K562 (cell line): Measurements from ENCODE around the gene KIFC3. TPM values are rescaled to one million over a fixed set of nuclear protein-coding genes. Genes with fewer than 3 reads are reported as not detected.

Experiments
- ATAC-seq: fragments of 200-7000 bp; cut with Tn5 transposase; 3 replicates; pipeline ENCODE4 v1.9.1; 2020; ENCODE audit warnings: moderate library complexity
- BruUV-seq: library from RNA; stranded (reverse); fragments of 400-500 nt; replicated peaks from 2 replicates; lab custom pipeline; 2021; lab: Mats Ljungman, UMichigan
- CTCF ChIA-PET: fragments of 300-600 bp; formaldehyde crosslinking; extraction: SDS; loops from one replicate; lab custom pipeline; 2021; ENCODE audit warnings: low intra/inter-chr PET ratio; lab: Yijun Ruan, JAX
- POLR2A ChIA-PET: fragments of 300-600, 350-650 bp; sonication (Branson Sonifier 250); formaldehyde crosslinking; extraction: SDS; loops from one replicate; lab custom pipeline; 2021; ENCODE audit warnings: antibody characterized with exemption, inconsistent platforms; lab: Yijun Ruan, JAX
- DNase-seq, 4 experiments: peaks; one replicate each; pipeline versions ENCODE4 v3.0.0 to v3.0.0-alpha.2; 2011 to 2018; ENCODE audit warnings: low spot score in 3 of 4, mixed read lengths in 3 of 4; ENCODE audit errors: extremely low read depth in 1 of 4
- FAIRE-seq: peaks from 2 replicates; lab custom pipeline; 2011; peaks lifted over from hg19 to GRCh38; lab: Jason Lieb, UNC
- H2AFZ ChIP-seq: 2 replicates; pipeline ENCODE4 v1.6.0; 2011; ENCODE audit warnings: low read depth, low read length, control low read depth, inconsistent platforms
- H3K27ac ChIP-seq: fragments of 200-600 bp; 3 replicates; pipeline ENCODE4 v1.8.0; 2011; ENCODE audit warnings: low read depth, mild to moderate bottlenecking, control low read depth, inconsistent platforms, low read length, moderate library complexity, mixed read lengths; ENCODE audit errors: extremely low read depth
- H3K27me3 ChIP-seq, 2 experiments: fragments of 300-600 bp in 1 of 2; 2 replicates in 1 of 2; 3 replicates in 1 of 2; pipeline versions ENCODE4 v1.6.0 to v1.8.0; 2011; ENCODE audit warnings: inconsistent platforms in 2 of 2, low read length in 2 of 2, mild to moderate bottlenecking in 1 of 2, mixed read lengths in 1 of 2, moderate library complexity in 1 of 2; ENCODE audit not compliant: control insufficient read depth in 2 of 2, insufficient read depth in 2 of 2
- H3K36me3 ChIP-seq: fragments of 300-600 bp; 3 replicates; pipeline ENCODE4 v1.8.0; 2011; ENCODE audit warnings: mild to moderate bottlenecking, low read length, inconsistent platforms; ENCODE audit not compliant: control insufficient read depth, insufficient read depth
- H3K4me1 ChIP-seq, 2 experiments: fragments of 200-600 bp in 1 of 2; replicated peaks in 1 of 2; 2 replicates in 1 of 2; 3 replicates in 1 of 2; pipeline versions ENCODE4 v1.5.1 to v1.8.0; 2011; ENCODE audit warnings: inconsistent platforms in 2 of 2, low read length in 2 of 2, mild to moderate bottlenecking in 1 of 2, mixed read lengths in 1 of 2, moderate library complexity in 1 of 2; ENCODE audit not compliant: control insufficient read depth in 2 of 2, insufficient read depth in 2 of 2
- H3K4me2 ChIP-seq: 2 replicates; pipeline ENCODE4 v1.6.1; 2011; ENCODE audit warnings: low read length, control low read depth, inconsistent platforms, mixed read lengths; ENCODE audit not compliant: insufficient read depth
- H3K4me3 ChIP-seq: fragments of 200-600 bp; sonication (generic), shearing (Covaris generic); 2 replicates; pipeline ENCODE4 v1.5.1; 2016; ENCODE audit warnings: control low read depth, inconsistent platforms
- H3K79me2 ChIP-seq: fragments of 200-600 bp; 3 replicates; pipeline ENCODE4 v1.8.0; 2011; ENCODE audit warnings: low read length, inconsistent platforms; ENCODE audit not compliant: control insufficient read depth, insufficient read depth
- H3K9ac ChIP-seq, 2 experiments: 2 replicates each; pipeline versions ENCODE4 v1.6.0 to v1.6.1; 2011; ENCODE audit warnings: low read depth in 2 of 2, low read length in 2 of 2, control low read depth in 1 of 2, inconsistent platforms in 1 of 2, mild to moderate bottlenecking in 1 of 2, mixed read lengths in 1 of 2; ENCODE audit not compliant: insufficient read depth in 1 of 2
- H3K9me1 ChIP-seq: one replicate; pipeline ENCODE4 v1.6.0; 2011; ENCODE audit warnings: inconsistent platforms, mild to moderate bottlenecking, low read length, moderate library complexity; ENCODE audit not compliant: control insufficient read depth, insufficient read depth
- H3K9me3 ChIP-seq: replicated peaks from 2 replicates; pipeline ENCODE4 v1.5.1; 2011; ENCODE audit warnings: low read depth, low read length, inconsistent platforms; ENCODE audit not compliant: control insufficient read depth, insufficient read depth
- H4K20me1 ChIP-seq: replicated peaks from 2 replicates; pipeline ENCODE4 v1.6.1; 2011; ENCODE audit warnings: low read length, inconsistent platforms, mixed read lengths; ENCODE audit not compliant: control insufficient read depth, insufficient read depth
- ETS2 ChIP-seq: IDR thresholded peaks from 2 replicates; pipeline ENCODE4 v1.6.1; 2016; ENCODE audit warnings: borderline replicate concordance, missing genetic modification characterization, mild to moderate bottlenecking, moderate library complexity, missing compliant biosample characterization; ENCODE audit not compliant: poor library complexity, severe bottlenecking
- FOSL1 ChIP-seq: fragments of 200-800 bp; sonication (Bioruptor generic); conservative IDR thresholded peaks from 2 replicates; pipeline ENCODE4 v1.6.1; 2016; ENCODE audit warnings: missing genetic modification characterization, missing compliant biosample characterization
- HDAC8 ChIP-seq: fragments of 450-650 bp; IDR thresholded peaks from 2 replicates; pipeline ENCODE4 v1.6.1; 2016; ENCODE audit warnings: mild to moderate bottlenecking, missing genetic modification characterization, moderate library complexity, missing compliant biosample characterization
- NCOA4 ChIP-seq: fragments of 450-650 bp; IDR thresholded peaks from 2 replicates; pipeline ENCODE4 v1.6.1; 2018; ENCODE audit warnings: mild to moderate bottlenecking; ENCODE audit not compliant: partially characterized antibody
- NR2F6 ChIP-seq: fragments of 450-650 bp; formaldehyde crosslinking; IDR thresholded peaks from 2 replicates; pipeline ENCODE4 v1.4.0; 2020; ENCODE audit warnings: mild to moderate bottlenecking
- SPI1 ChIP-seq: IDR thresholded peaks from 2 replicates; pipeline ENCODE4 v1.6.1; 2011; ENCODE audit warnings: low read depth, low read length, control low read depth, borderline replicate concordance
- XRCC5 ChIP-seq: fragments of 200-400 bp; formaldehyde crosslinking; IDR thresholded peaks from 2 replicates; pipeline ENCODE4 v1.6.1; 2017; ENCODE audit warnings: low read depth, mild to moderate bottlenecking, low read length
- ZBED1 ChIP-seq: IDR thresholded peaks from 2 replicates; pipeline ENCODE4 v1.6.1; 2014
- ZNF253 ChIP-seq: fragments of 250-450 bp; sonication (Bioruptor Pico); conservative IDR thresholded peaks from 2 replicates; pipeline ENCODE4 v1.6.1; 2021; ENCODE audit warnings: mild to moderate bottlenecking
- ZNF707 ChIP-seq: fragments of 250-450 bp; sonication (Bioruptor Pico); conservative IDR thresholded peaks from 2 replicates; pipeline ENCODE4 v1.8.0; 2022; ENCODE audit warnings: inconsistent platforms, mild to moderate bottlenecking, moderate library complexity
- WGBS: fragments of 100-300 bp; shearing (Covaris generic); methylation state at CpG from one replicate; pipeline ENCODE4 v1.1.6; 2016; ENCODE audit warnings: low coverage, mixed read lengths; ENCODE audit not compliant: insufficient coverage; ENCODE audit errors: missing lambda C conversion rate; 5-methylcytosine and 5-hydroxymethylcytosine counted together
- in situ Hi-C: fragments of 300-500 bp; cut with MboI; formaldehyde crosslinking; loops from 4 replicates; pipeline ENCODE4 v1.15.0; 2018; ENCODE audit warnings: inconsistent platforms, mixed read lengths
- intact Hi-C: fragments of 100-400 bp; cut with micrococcal nuclease; formaldehyde crosslinking; loops from 2 replicates; pipeline ENCODE4 v1.14.2; 2022
- polyA plus RNA-seq, 8 experiments: library from polyadenylated mRNA; depleted of rRNA in 4 of 8; stranded (reverse) in 5 of 8; unstranded in 3 of 8; fragments of >200 nt; fragmentation: Nextera tagmentation in 2 of 8; fragmentation: Illumina TruSeq in 1 of 8; extraction: Ambion mirVana in 2 of 8; extraction: Trizol in 1 of 8; gene quantifications; 2 replicates each; pipeline versions ENCODE4 v1.2.1 to v1.2.3, GENCODE V29; 2011 to 2014; ENCODE audit warnings: inconsistent platforms in 1 of 8, missing spikeins in 1 of 8
- total RNA-seq, 7 experiments: library from RNA; depleted of rRNA in 6 of 7; stranded (reverse); fragments of >200 nt in 6 of 7; fragmentation: Illumina TruSeq in 2 of 7; extraction: Trizol in 2 of 7; gene quantifications; 2 replicates each; pipeline versions ENCODE4 v1.2.1 to v1.2.3, GENCODE V29; 2011 to 2021; ENCODE audit warnings: low replicate concordance in 1 of 7
- TF ChIP-seq, protein P1 (sequence below): fragments of 250-450 bp; sonication (Bioruptor Pico); IDR thresholded peaks from 2 replicates; pipeline ENCODE4 v1.8.0; 2021; ENCODE audit warnings: mild to moderate bottlenecking, moderate library complexity
- TF ChIP-seq, protein P2 (sequence below): sonication (generic); IDR thresholded peaks from 2 replicates; pipeline ENCODE4 v1.6.1; 2016

KIFC3 gene
- total and polyA plus RNA-seq, 9 of the 15 experiments (the other 6 are each of a cell fraction or from before 2014, with no cell fraction given) = 0.23 to 105 (median 26.2) TPM

DNA sequence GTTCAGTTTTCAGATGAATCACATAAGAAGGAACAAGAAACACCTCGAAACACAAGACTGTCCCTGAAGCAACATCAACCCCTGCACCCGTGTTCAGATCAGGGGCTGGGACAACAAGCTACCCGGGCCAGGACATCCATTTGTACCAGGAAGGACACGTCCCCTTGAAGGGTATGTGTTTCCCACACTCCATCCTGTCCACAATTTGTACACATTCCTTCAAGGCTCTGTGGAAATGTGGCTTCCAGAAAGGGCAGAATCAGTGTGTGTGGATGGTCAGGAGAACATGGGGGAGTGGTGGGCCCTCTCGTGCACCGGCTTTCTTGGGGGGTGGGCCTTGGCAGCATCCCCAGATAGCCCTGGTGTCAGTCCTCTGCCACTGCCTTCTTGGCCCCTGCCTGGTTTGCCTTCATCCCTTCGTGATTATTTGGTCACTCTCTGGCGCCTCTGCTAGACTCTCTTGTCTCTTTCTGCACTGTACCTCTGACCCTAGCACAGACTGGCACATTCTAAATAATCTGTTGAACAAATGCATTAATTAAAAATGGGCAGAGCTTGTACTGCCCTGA, 10.3 kb downstream of the KIFC3 start:
- CTCF ChIA-PET = no interaction called here
- H3K36me3 ChIP-seq = peaks cover 80% of the 10 kb centered on the region; the same call in 2 of the 3 replicates

DNA sequence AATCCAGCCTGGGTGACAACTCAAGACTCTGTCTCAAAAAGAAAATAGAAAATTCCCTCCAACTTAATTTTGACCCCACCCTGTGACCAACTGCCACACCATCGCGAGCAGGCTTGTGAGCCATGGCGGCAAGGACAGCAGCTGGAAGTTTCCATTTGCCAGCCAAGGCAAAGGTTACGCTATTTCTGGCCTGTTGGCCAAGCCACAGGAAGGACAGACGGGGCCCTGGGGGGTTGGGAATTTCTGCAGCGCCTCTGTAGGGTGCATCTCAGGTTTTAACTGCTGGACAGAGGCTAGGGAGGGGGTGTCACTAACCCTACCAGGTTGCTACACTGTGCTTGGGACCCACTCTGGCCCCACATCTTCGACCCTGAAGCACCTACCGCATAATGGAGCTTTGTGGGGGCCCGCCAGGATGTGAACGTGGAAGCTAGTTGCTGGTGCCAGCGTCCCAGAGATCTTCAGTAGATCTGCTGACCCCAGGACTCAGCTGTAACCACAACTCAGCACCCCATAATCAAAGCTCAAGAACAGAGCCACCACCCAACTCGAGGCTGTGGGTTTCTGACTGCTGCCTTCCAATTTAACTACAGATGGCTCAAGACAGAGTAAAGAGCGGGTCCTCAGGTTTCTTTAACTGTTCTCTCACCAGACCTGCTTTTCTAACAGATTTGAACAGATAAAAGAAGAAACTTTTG, 10.9 kb downstream of the KIFC3 start:
- intact Hi-C loops (no loop called here), in situ Hi-C loops (no loop called here)
- peaks cover 76% of the 10 kb centered on the region; the same call in 2 of the 3 replicates for H3K36me3 ChIP-seq
- no peaks in the 10 kb centered on the region for H3K9me1 ChIP-seq
- no peak for FAIRE-seq
- peaks cover 4% of the 10 kb centered on the region; the same call in 1 of the 3 replicates for H3K79me2 ChIP-seq
- WGBS = 73% methylated on average over 12 of the region's 13 CpGs
- no peak overlapping the region for H3K9ac ChIP-seq
- no peak for ATAC-seq
- ChIA-PET CTCF (no interaction called here), POLR2A (interaction anchor here (0.6 kb wide), 1 partner anchor 56 kb away, joined by 3 read pairs; the partner anchor contains the start of gene KATNB1)
- H3K27me3 ChIP-seq = no peaks in the 10 kb centered on the region
- no peak overlapping the region for H3K4me3 ChIP-seq
- H3K4me2 ChIP-seq = no peak overlapping the region
- no TSS peak for BruUV-seq
- no peak overlapping the region for H3K27ac ChIP-seq
- no peaks in the 10 kb centered on the region for H3K9me3 ChIP-seq
- no peak for DNase-seq
- H2AFZ ChIP-seq = no peak overlapping the region
- H4K20me1 ChIP-seq = no peaks in the 10 kb centered on the region
- H3K4me1 ChIP-seq = peaks cover 0 to 33% of the 10 kb centered on the region in 2 experiments; a peak in 2 of 5 replicates
- TF ChIP-seq, protein P1, sequence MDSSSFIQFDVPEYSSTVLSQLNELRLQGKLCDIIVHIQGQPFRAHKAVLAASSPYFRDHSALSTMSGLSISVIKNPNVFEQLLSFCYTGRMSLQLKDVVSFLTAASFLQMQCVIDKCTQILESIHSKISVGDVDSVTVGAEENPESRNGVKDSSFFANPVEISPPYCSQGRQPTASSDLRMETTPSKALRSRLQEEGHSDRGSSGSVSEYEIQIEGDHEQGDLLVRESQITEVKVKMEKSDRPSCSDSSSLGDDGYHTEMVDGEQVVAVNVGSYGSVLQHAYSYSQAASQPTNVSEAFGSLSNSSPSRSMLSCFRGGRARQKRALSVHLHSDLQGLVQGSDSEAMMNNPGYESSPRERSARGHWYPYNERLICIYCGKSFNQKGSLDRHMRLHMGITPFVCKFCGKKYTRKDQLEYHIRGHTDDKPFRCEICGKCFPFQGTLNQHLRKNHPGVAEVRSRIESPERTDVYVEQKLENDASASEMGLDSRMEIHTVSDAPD (CRISPR knock-in tag) = no peak
- TF ChIP-seq NR2F6 (CRISPR knock-in tag) (no peak), FOSL1 (no peak), SPI1 (no peak), NCOA4 (no peak)
- TF ChIP-seq, protein P2, sequence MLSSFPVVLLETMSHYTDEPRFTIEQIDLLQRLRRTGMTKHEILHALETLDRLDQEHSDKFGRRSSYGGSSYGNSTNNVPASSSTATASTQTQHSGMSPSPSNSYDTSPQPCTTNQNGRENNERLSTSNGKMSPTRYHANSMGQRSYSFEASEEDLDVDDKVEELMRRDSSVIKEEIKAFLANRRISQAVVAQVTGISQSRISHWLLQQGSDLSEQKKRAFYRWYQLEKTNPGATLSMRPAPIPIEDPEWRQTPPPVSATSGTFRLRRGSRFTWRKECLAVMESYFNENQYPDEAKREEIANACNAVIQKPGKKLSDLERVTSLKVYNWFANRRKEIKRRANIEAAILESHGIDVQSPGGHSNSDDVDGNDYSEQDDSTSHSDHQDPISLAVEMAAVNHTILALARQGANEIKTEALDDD = no peak

More for the DNA sequence above, 10.3 kb downstream of the KIFC3 start:
- Histone ChIP-seq H3K4me1 (peaks cover 0 to 29% of the 10 kb centered on the region in 2 experiments; a peak in 2 of 5 replicates), H3K9ac (no peak overlapping the region), H3K27me3 (no peaks in the 10 kb centered on the region), H3K79me2 (peaks cover 6% of the 10 kb centered on the region; the same call in 1 of the 3 replicates), H3K4me3 (no peak overlapping the region), H3K9me3 (no peaks in the 10 kb centered on the region), H3K27ac (no peak overlapping the region), H3K4me2 (no peak overlapping the region), H2AFZ (no peak overlapping the region), H4K20me1 (no peaks in the 10 kb centered on the region), H3K9me1 (no peaks in the 10 kb centered on the region)
- BruUV-seq = no TSS peak
- in situ Hi-C loops (no loop called here), intact Hi-C loops (no loop called here)
- WGBS = 74% methylated on average over 8 of the region's 8 CpGs
- no peak for ATAC-seq
- TF ChIP-seq ZNF253 (CRISPR knock-in tag) (no peak), XRCC5 (no peak), ZBED1 (no peak), ZNF707 (CRISPR knock-in tag) (no peak), ETS2 (tag) (no peak), HDAC8 (tag) (no peak)
- no peak for DNase-seq
- FAIRE-seq = no peak
- POLR2A ChIA-PET = no interaction called here
